ENCODE results near the gene ADCY5. TPM values are rescaled to one million over a fixed set of nuclear protein-coding genes. Genes with fewer than 3 reads are reported as not detected.

ADCY5 gene
- total RNA-seq, 1 donor = not detected

- Histone ChIP-seq H3K9me3 (ENCODE audit: low read depth, low read length) (no peaks in the 10 kb centered on the region), H3K27me3 (ENCODE audit: insufficient read depth, low read length) (no peaks in the 10 kb centered on the region), H3K4me3 (ENCODE audit: low read length) (no peak overlapping the region), H3K4me1 (ENCODE audit: insufficient read depth, low read length) (no peaks in the 10 kb centered on the region)
Observed at GRCh38 chr3:123396171-123397049, 52.5 kb downstream of the ADCY5 start.

- Histone ChIP-seq H3K9me3 (ENCODE audit: low read depth, low read length) (no peaks in the 10 kb centered on the region), H3K4me1 (ENCODE audit: insufficient read depth, low read length) (no peaks in the 10 kb centered on the region), H3K4me3 (ENCODE audit: low read length) (no peak overlapping the region), H3K27me3 (ENCODE audit: insufficient read depth, low read length) (no peaks in the 10 kb centered on the region)
Observed at GRCh38 chr3:123395235-123395634, 53.7 kb downstream of the ADCY5 start.

- Histone ChIP-seq H3K27me3 (ENCODE audit: insufficient read depth, low read length) (no peaks in the 10 kb centered on the region), H3K4me1 (ENCODE audit: insufficient read depth, low read length) (no peaks in the 10 kb centered on the region), H3K9me3 (ENCODE audit: low read depth, low read length) (no peaks in the 10 kb centered on the region)
Observed at GRCh38 chr3:123394391-123395020, 54.4 kb downstream of the ADCY5 start.

GRCh38 chr3:123392871-123393620, 55.8 kb downstream of the ADCY5 start:
- H3K4me1 ChIP-seq (ENCODE audit: insufficient read depth, low read length) = no peaks in the 10 kb centered on the region
- no peaks in the 10 kb centered on the region for H3K27me3 ChIP-seq (ENCODE audit: insufficient read depth, low read length)

More at GRCh38 chr3:123394391-123395020, 54.4 kb downstream of the ADCY5 start:
- no peak overlapping the region for H3K4me3 ChIP-seq (ENCODE audit: low read length)

GRCh38 chr3:123392368-123392767, 56.5 kb downstream of the ADCY5 start:
- Histone ChIP-seq H3K4me3 (ENCODE audit: low read length) (no peak overlapping the region), H3K9me3 (ENCODE audit: low read depth, low read length) (no peaks in the 10 kb centered on the region), H3K4me1 (ENCODE audit: insufficient read depth, low read length) (no peaks in the 10 kb centered on the region), H3K27me3 (ENCODE audit: insufficient read depth, low read length) (no peaks in the 10 kb centered on the region)

More at GRCh38 chr3:123392871-123393620, 55.8 kb downstream of the ADCY5 start:
- H3K9me3 ChIP-seq (ENCODE audit: low read depth, low read length) = no peaks in the 10 kb centered on the region
- H3K4me3 ChIP-seq (ENCODE audit: low read length) = no peak overlapping the region

GRCh38 chr3:123390865-123391600, 57.9 kb downstream of the ADCY5 start:
- Histone ChIP-seq H3K4me1 (ENCODE audit: insufficient read depth, low read length) (no peaks in the 10 kb centered on the region), H3K27me3 (ENCODE audit: insufficient read depth, low read length) (no peaks in the 10 kb centered on the region)

GRCh38 chr3:123389628-123389918, 59.3 kb downstream of the ADCY5 start:
- no peak overlapping the region for H3K4me3 ChIP-seq (ENCODE audit: low read length)
- no peaks in the 10 kb centered on the region for H3K9me3 ChIP-seq (ENCODE audit: low read depth, low read length)
- no peaks in the 10 kb centered on the region for H3K27me3 ChIP-seq (ENCODE audit: insufficient read depth, low read length)
- H3K4me1 ChIP-seq (ENCODE audit: insufficient read depth, low read length) = no peaks in the 10 kb centered on the region

More at GRCh38 chr3:123390865-123391600, 57.9 kb downstream of the ADCY5 start:
- H3K9me3 ChIP-seq (ENCODE audit: low read depth, low read length) = no peaks in the 10 kb centered on the region
- no peak overlapping the region for H3K4me3 ChIP-seq (ENCODE audit: low read length)

GRCh38 chr3:123388811-123389627, 59.9 kb downstream of the ADCY5 start:
- Histone ChIP-seq H3K9me3 (ENCODE audit: low read depth, low read length) (no peaks in the 10 kb centered on the region), H3K4me1 (ENCODE audit: insufficient read depth, low read length) (no peaks in the 10 kb centered on the region)

GRCh38 chr3:123388042-123388441, 60.8 kb downstream of the ADCY5 start:
- no peaks in the 10 kb centered on the region for H3K27me3 ChIP-seq (ENCODE audit: insufficient read depth, low read length)
- no peaks in the 10 kb centered on the region for H3K4me1 ChIP-seq (ENCODE audit: insufficient read depth, low read length)
- no peak overlapping the region for H3K4me3 ChIP-seq (ENCODE audit: low read length)
- H3K9me3 ChIP-seq (ENCODE audit: low read depth, low read length) = no peaks in the 10 kb centered on the region

More at GRCh38 chr3:123388811-123389627, 59.9 kb downstream of the ADCY5 start:
- H3K4me3 ChIP-seq (ENCODE audit: low read length) = no peak overlapping the region
- H3K27me3 ChIP-seq (ENCODE audit: insufficient read depth, low read length) = no peaks in the 10 kb centered on the region

- H3K4me3 ChIP-seq (ENCODE audit: low read length) = no peak overlapping the region
- H3K27me3 ChIP-seq (ENCODE audit: insufficient read depth, low read length) = no peaks in the 10 kb centered on the region
- no peaks in the 10 kb centered on the region for H3K4me1 ChIP-seq (ENCODE audit: insufficient read depth, low read length)
- no peaks in the 10 kb centered on the region for H3K9me3 ChIP-seq (ENCODE audit: low read depth, low read length)
Observed at GRCh38 chr3:123387532-123387931, 61.4 kb downstream of the ADCY5 start.

GRCh38 chr3:123386477-123387040, 62.3 kb downstream of the ADCY5 start:
- H3K27me3 ChIP-seq (ENCODE audit: insufficient read depth, low read length) = no peaks in the 10 kb centered on the region
- H3K4me1 ChIP-seq (ENCODE audit: insufficient read depth, low read length) = no peaks in the 10 kb centered on the region
- no peaks in the 10 kb centered on the region for H3K9me3 ChIP-seq (ENCODE audit: low read depth, low read length)
- H3K4me3 ChIP-seq (ENCODE audit: low read length) = no peak overlapping the region

- Histone ChIP-seq H3K4me1 (ENCODE audit: insufficient read depth, low read length) (no peaks in the 10 kb centered on the region), H3K4me3 (ENCODE audit: low read length) (no peak overlapping the region), H3K27me3 (ENCODE audit: insufficient read depth, low read length) (no peaks in the 10 kb centered on the region), H3K9me3 (ENCODE audit: low read depth, low read length) (no peaks in the 10 kb centered on the region)
Observed at GRCh38 chr3:123385981-123386380, 62.9 kb downstream of the ADCY5 start.

- Histone ChIP-seq H3K4me3 (ENCODE audit: low read length) (no peak overlapping the region), H3K9me3 (ENCODE audit: low read depth, low read length) (no peaks in the 10 kb centered on the region), H3K27me3 (ENCODE audit: insufficient read depth, low read length) (no peaks in the 10 kb centered on the region), H3K4me1 (ENCODE audit: insufficient read depth, low read length) (no peaks in the 10 kb centered on the region)
Observed at GRCh38 chr3:123385499-123385898, 63.4 kb downstream of the ADCY5 start.

- no peaks in the 10 kb centered on the region for H3K27me3 ChIP-seq (ENCODE audit: insufficient read depth, low read length)
- no peaks in the 10 kb centered on the region for H3K4me1 ChIP-seq (ENCODE audit: insufficient read depth, low read length)
- no peaks in the 10 kb centered on the region for H3K9me3 ChIP-seq (ENCODE audit: low read depth, low read length)
- no peak overlapping the region for H3K4me3 ChIP-seq (ENCODE audit: low read length)
Observed at GRCh38 chr3:123385001-123385401, 63.9 kb downstream of the ADCY5 start.

Measured in mononuclear cell (primary cell).